Measurements from ENCODE around the gene GTF3C6. TPM values are rescaled to one million over a fixed set of nuclear protein-coding genes. Genes with fewer than 3 reads are reported as not detected.

Gene GTF3C6
- total and polyA plus RNA-seq, 2 of the 13 experiments (the other 11 are each of a cell fraction or from before 2014, with no cell fraction given), result 21.6 to 160 TPM

GRCh38 chr6:111002350-111002749 lies 43.8 kb downstream of the GTF3C6 start:
- Histone ChIP-seq H3K79me2 (ENCODE audit: insufficient read depth, low read length) (peaks cover 3% of the 10 kb centered on the region), H3K27ac (ENCODE audit: extremely low read length, insufficient read depth, low read length) (no peak overlapping the region), H3K36me3 (replicated peaks in 1 of 2; ENCODE audit: control insufficient read depth in 1 of 2, insufficient read depth in 2 of 2, low read length in 2 of 2) (peaks cover 26 to 85% of the 10 kb centered on the region in 2 experiments), H3K4me3 (replicated peaks in 1 of 3; ENCODE audit: insufficient read depth in 1 of 3, low read depth in 2 of 3, low read length in 3 of 3) (no peak overlapping the region), H3K9ac (ENCODE audit: insufficient read depth, low read depth, low read length) (no peak overlapping the region), H3K4me2 (ENCODE audit: low read depth, low read length) (no peak overlapping the region), H3K27me3 (ENCODE audit: control insufficient read depth in 1 of 2, insufficient read depth in 2 of 2, low read length in 2 of 2) (no peaks in the 10 kb centered on the region), H3K9me3 (ENCODE audit: low read length) (no peaks in the 10 kb centered on the region), H3K4me1 (ENCODE audit: insufficient read depth, low read length) (peaks cover 6% of the 10 kb centered on the region), H2AFZ (ENCODE audit: low read length) (no peak overlapping the region), H4K20me1 (ENCODE audit: insufficient read depth, low read length) (no peaks in the 10 kb centered on the region)
- in situ Hi-C loops (cut with HindIII; ENCODE audit: extremely low pct_ligation_motif_present, low pct_unique_long_range_greater_than_20kb), result no loop called here
- no TSS peak for BruUV-seq (replicated peaks)
- DNase-seq (ENCODE audit: low spot score), result no peak
- no peak for FAIRE-seq
- intact Hi-C loops (cut with micrococcal nuclease; ENCODE audit: unreplicated experiment), result no loop called here
- WGBS (ENCODE audit: low lambda C conversion rate), result 97% methylated on average over 3 of the region's 3 CpGs
- CTCF ChIA-PET (ENCODE audit: low intra/inter-chr PET ratio, low total read pairs), result no interaction called here
- POLR2A ChIA-PET, result no interaction called here
- no peak for ATAC-seq
- TF ChIP-seq MED8 (CRISPR knock-in tag; IDR thresholded peaks at IDR 0.05; ENCODE audit: insufficient replicate concordance), result no peak
- TF ChIP-seq ZKSCAN8 (CRISPR knock-in tag; IDR thresholded peaks at IDR 0.05; ENCODE audit: borderline replicate concordance), result no peak
- no peak for TF ChIP-seq POGZ (CRISPR knock-in tag; IDR thresholded peaks at IDR 0.05)
- no peak for TF ChIP-seq FOSL1 (CRISPR knock-in tag; IDR thresholded peaks at IDR 0.05; ENCODE audit: borderline replicate concordance)
- 0 out of 2 replicates have a peak, but pooled peaks have one; percentile 25 for TF ChIP-seq ZNF121 (CRISPR knock-in tag; IDR thresholded peaks at IDR 0.05)
- no peak for TF ChIP-seq HDAC2 (CRISPR knock-in tag; IDR thresholded peaks at IDR 0.05)
- peak; percentile 34 to 70; a peak in 3 of 4 replicates for TF ChIP-seq MAFK (conservative IDR thresholded peaks at IDR 0.05 in 1 of 2, IDR thresholded peaks at IDR 0.05 in 1 of 2; ENCODE audit: low read length in 2 of 2)
- TF ChIP-seq ZNF12 (CRISPR knock-in tag; IDR thresholded peaks at IDR 0.05), result no peak
- no peak for TF ChIP-seq ZNF564 (CRISPR knock-in tag; IDR thresholded peaks at IDR 0.05)
- TF ChIP-seq SKIL (CRISPR knock-in tag; IDR thresholded peaks at IDR 0.05; ENCODE audit: borderline replicate concordance), result no peak
- no peak for TF ChIP-seq RBFOX2 (IDR thresholded peaks at IDR 0.05; ENCODE audit: low read depth, low read length)
- TF ChIP-seq AGO1 (IDR thresholded peaks at IDR 0.05; ENCODE audit: low read depth, low read length, poor library complexity, severe bottlenecking), result no peak
- no peak for TF ChIP-seq ZNF570 (CRISPR knock-in tag; IDR thresholded peaks at IDR 0.05; ENCODE audit: borderline replicate concordance)
- no peak for TF ChIP-seq SIN3B (IDR thresholded peaks at IDR 0.05; ENCODE audit: low read length)
- no peak for TF ChIP-seq UBTF (CRISPR knock-in tag; IDR thresholded peaks at IDR 0.05)
- TF ChIP-seq MAFF (IDR thresholded peaks at IDR 0.05; ENCODE audit: low read depth, low read length), result peak; percentile 44; the same call in 1 of the 2 replicates
- no peak for TF ChIP-seq DNMT1 (CRISPR knock-in tag; IDR thresholded peaks at IDR 0.05)
- TF ChIP-seq GTF2F1 (IDR thresholded peaks at IDR 0.05; ENCODE audit: low read length), result no peak
- no peak for TF ChIP-seq ZBTB38 (CRISPR knock-in tag; IDR thresholded peaks at IDR 0.05)
- TF ChIP-seq SMARCC2 (IDR thresholded peaks at IDR 0.05), result no peak
- TF ChIP-seq ZNF773 (CRISPR knock-in tag; IDR thresholded peaks at IDR 0.05; ENCODE audit: borderline replicate concordance), result no peak
- TF ChIP-seq ZNF225 (CRISPR knock-in tag; IDR thresholded peaks at IDR 0.05), result no peak
- no peak for TF ChIP-seq ZNF33A (CRISPR knock-in tag; IDR thresholded peaks at IDR 0.05; ENCODE audit: borderline replicate concordance)
